Ishikawa (cell line): Measurements from ENCODE around the gene NEXN.

Experiments used
- CEBPB ChIP-seq: IDR thresholded peaks from 2 replicates; pipeline ENCODE4 v1.6.1; 2012
- CREB1 ChIP-seq: IDR thresholded peaks from 2 replicates; pipeline ENCODE4 v1.6.1; 2012; ENCODE audit warnings: low read depth
- EGR1 ChIP-seq: IDR thresholded peaks from 2 replicates; pipeline ENCODE4 v1.6.1; 2012
- EP300 ChIP-seq: IDR thresholded peaks from 2 replicates; pipeline ENCODE4 v1.6.1; 2012; ENCODE audit warnings: borderline replicate concordance
- FOXM1 ChIP-seq: IDR thresholded peaks from 2 replicates; pipeline ENCODE4 v1.6.1; 2012; ENCODE audit warnings: low read depth, borderline replicate concordance
- NFIC ChIP-seq: IDR thresholded peaks from 2 replicates; pipeline ENCODE4 v1.6.1; 2012
- RAD21 ChIP-seq: IDR thresholded peaks from 2 replicates; pipeline ENCODE4 v1.6.1; 2012; ENCODE audit warnings: low read depth
- TAF1 ChIP-seq: IDR thresholded peaks from 2 replicates; pipeline ENCODE4 v1.6.1; 2012; ENCODE audit warnings: low read depth, mild to moderate bottlenecking
- TCF12 ChIP-seq: IDR thresholded peaks from 2 replicates; pipeline ENCODE4 v1.6.1; 2012; ENCODE audit warnings: low read depth
- TEAD4 ChIP-seq: IDR thresholded peaks from 2 replicates; pipeline ENCODE4 v1.6.1; 2012
- YY1 ChIP-seq: IDR thresholded peaks from 2 replicates; pipeline ENCODE4 v1.6.1; 2012; ENCODE audit warnings: low read depth
- ZBTB7A ChIP-seq: IDR thresholded peaks from 2 replicates; pipeline ENCODE4 v1.6.1; 2012; ENCODE audit warnings: low read depth
- TF ChIP-seq, protein P1 (sequence below): IDR thresholded peaks from 2 replicates; pipeline ENCODE4 v1.6.1; 2012; ENCODE audit warnings: low read depth, mild to moderate bottlenecking
- TF ChIP-seq, protein P2 (sequence below): IDR thresholded peaks from 2 replicates; pipeline ENCODE4 v1.6.1; 2012
- TF ChIP-seq, protein P3 (sequence below): IDR thresholded peaks from 2 replicates; pipeline ENCODE4 v1.6.1; 2012

NEXN gene

DNA sequence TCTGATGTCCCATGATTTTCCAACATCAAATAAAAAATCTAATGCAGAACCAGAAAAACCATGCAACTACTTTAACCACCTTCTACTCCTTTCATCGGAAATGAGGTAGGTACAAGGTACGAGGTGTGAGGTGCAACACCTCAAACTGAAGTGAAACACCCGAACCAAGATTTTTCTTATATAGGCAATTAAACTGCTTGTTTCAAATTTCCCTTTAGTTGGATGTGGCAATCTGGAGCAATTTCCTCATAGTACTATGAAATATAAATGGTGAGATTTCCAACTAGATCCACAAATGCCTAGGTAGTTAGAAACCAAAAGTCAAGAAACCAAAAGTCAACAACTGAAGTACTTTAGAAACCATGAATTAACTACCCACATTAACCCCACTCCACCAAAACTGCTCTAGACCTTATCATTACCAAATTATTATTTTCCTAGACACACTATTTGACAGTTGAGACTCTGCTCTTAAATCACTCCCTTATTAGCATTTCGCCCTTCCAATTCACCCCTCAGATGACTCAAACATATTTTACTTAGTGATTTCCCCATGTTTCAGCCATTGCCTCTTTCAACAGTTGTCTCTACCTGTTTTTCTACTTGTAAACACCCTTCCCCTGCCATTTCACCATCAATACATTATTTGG lies 52.6 kb downstream of the NEXN start:
- TF ChIP-seq, protein P1, sequence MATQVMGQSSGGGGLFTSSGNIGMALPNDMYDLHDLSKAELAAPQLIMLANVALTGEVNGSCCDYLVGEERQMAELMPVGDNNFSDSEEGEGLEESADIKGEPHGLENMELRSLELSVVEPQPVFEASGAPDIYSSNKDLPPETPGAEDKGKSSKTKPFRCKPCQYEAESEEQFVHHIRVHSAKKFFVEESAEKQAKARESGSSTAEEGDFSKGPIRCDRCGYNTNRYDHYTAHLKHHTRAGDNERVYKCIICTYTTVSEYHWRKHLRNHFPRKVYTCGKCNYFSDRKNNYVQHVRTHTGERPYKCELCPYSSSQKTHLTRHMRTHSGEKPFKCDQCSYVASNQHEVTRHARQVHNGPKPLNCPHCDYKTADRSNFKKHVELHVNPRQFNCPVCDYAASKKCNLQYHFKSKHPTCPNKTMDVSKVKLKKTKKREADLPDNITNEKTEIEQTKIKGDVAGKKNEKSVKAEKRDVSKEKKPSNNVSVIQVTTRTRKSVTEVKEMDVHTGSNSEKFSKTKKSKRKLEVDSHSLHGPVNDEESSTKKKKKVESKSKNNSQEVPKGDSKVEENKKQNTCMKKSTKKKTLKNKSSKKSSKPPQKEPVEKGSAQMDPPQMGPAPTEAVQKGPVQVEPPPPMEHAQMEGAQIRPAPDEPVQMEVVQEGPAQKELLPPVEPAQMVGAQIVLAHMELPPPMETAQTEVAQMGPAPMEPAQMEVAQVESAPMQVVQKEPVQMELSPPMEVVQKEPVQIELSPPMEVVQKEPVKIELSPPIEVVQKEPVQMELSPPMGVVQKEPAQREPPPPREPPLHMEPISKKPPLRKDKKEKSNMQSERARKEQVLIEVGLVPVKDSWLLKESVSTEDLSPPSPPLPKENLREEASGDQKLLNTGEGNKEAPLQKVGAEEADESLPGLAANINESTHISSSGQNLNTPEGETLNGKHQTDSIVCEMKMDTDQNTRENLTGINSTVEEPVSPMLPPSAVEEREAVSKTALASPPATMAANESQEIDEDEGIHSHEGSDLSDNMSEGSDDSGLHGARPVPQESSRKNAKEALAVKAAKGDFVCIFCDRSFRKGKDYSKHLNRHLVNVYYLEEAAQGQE: no peak
- TF ChIP-seq YY1: no peak
- TF ChIP-seq FOXM1: no peak
- no peak for TF ChIP-seq EGR1
- no peak for TF ChIP-seq CREB1
- TF ChIP-seq, protein P2, sequence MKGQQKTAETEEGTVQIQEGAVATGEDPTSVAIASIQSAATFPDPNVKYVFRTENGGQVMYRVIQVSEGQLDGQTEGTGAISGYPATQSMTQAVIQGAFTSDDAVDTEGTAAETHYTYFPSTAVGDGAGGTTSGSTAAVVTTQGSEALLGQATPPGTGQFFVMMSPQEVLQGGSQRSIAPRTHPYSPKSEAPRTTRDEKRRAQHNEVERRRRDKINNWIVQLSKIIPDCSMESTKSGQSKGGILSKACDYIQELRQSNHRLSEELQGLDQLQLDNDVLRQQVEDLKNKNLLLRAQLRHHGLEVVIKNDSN: no peak
- TF ChIP-seq, protein P3, sequence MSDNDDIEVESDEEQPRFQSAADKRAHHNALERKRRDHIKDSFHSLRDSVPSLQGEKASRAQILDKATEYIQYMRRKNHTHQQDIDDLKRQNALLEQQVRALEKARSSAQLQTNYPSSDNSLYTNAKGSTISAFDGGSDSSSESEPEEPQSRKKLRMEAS: no peak
- TF ChIP-seq RAD21: no peak
- TF ChIP-seq TAF1: no peak
- no peak for TF ChIP-seq TCF12
- TF ChIP-seq EP300: no peak
- no peak for TF ChIP-seq NFIC
- no peak for TF ChIP-seq ZBTB7A

DNA sequence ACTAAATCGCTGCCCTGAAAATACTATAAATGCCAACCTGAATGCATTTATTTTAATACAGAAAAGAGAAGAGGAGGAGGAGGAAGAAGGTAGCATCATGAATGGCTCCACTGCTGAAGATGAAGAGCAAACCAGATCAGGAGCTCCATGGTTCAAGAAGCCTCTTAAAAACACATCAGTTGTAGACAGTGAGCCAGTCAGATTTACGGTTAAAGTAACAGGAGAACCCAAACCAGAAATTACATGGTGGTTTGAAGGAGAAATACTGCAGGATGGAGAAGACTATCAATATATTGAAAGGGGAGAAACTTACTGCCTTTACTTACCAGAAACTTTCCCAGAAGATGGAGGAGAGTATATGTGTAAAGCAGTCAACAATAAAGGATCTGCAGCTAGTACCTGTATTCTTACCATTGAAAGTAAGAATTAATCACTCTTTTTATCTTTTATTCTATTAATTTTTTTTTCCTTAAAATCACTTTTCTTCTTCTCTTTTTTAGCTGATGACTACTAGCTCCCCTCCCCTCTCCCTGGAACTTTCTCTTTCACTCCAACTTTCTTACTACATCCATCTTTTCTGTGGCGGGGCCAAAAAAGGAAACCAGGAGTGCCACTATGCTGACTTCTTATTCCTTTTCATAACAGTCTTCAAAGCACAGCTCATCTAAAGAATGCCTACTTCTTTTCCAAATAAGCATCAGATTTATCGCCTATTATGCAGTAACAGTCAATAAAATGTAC lies 54.1 kb downstream of the NEXN start:
- TF ChIP-seq CREB1 (no peak), RAD21 (no peak), EP300 (no peak), FOXM1 (no peak), YY1 (no peak), TEAD4 (no peak), EGR1 (no peak), TAF1 (no peak), NFIC (no peak)
- TF ChIP-seq, protein P3: no peak
- TF ChIP-seq, protein P1: no peak

DNA sequence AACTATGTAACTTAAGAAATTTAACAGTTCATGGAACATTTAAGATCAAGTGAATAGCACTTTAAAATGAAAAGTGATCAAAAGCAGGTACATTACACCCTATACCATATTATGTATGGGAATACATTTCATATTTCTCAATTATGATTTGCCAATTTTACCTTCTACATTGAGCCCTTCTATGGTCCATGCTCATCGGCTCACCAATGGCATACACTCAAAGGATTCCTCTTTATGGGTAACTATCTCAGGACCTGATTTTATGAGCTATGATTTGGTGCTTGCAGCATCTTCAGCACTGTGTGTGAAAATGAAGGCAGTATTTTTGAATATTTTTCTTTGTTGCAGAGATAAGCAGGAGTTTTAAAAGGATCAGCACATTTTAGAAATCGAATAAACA lies 56.9 kb downstream of the NEXN start:
- TF ChIP-seq, protein P1: no peak
- TF ChIP-seq, protein P3: no peak
- TF ChIP-seq TCF12: no peak

DNA sequence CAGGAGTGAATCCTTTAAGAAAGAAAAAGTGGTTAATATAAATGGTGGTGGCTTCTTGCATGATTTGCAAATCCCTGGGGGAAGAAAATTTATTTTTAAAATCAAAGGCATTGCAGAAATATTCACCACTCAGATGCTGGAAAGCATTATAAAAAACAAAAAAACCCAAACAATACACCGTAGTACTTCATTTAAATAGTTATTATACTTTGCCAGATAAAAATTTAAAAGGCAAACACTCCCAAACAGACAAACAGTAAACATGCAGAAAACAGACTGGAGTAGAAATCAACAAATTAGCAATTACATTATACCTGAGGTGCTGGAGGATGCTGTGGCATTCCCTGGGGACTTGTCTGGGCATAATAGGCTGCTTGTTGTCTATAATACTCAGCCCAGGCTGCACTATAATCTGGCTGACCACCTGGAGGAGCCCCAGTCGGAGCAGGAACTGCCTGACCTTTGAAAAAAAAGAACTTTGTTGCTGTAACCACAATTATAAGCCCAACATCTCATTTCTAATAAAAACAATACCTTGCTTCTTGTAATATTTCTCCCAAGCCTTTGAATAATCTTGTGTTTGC lies 60.5 kb downstream of the NEXN start:
- TF ChIP-seq TEAD4: no peak
- TF ChIP-seq YY1: no peak
- no peak for TF ChIP-seq CEBPB
- TF ChIP-seq ZBTB7A: no peak

DNA sequence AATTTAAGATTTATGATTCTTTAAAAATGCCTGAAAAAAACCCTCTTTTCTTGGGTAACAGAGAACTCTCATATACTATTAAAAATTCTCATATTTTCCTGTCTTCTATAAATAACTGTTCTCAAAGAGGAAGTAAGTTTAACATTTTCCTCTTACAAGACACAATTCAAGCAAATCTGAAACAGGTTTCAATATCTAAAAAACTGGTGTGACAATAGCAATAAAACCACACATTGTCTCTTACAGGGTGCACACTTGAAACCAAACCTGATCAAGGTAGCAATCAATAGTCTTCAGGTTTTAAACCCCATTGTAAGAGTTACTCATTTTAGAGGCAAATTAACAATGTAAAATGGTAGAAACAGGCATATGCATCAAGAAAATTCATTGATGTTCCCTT lies 62.4 kb downstream of the NEXN start:
- TF ChIP-seq TAF1 (no peak), TEAD4 (no peak), EGR1 (no peak), CEBPB (no peak), TCF12 (no peak), YY1 (no peak), EP300 (no peak), ZBTB7A (no peak), RAD21 (no peak), FOXM1 (no peak), NFIC (no peak), CREB1 (no peak)
- TF ChIP-seq, protein P1: no peak
- TF ChIP-seq, protein P2: no peak
- TF ChIP-seq, protein P3: no peak
